Neural cell (in vitro differentiated cells): ENCODE data around the gene FAM170B. TPM values are rescaled to one million over a fixed set of nuclear protein-coding genes. Genes with fewer than 3 reads are reported as not detected.

ENCODE experiments used
- H2AFZ ChIP-seq: fragments of 200-600, 300-800 bp; sonication (generic), shearing (Covaris generic); 2 replicates; pipeline ENCODE4 v1.6.0; 2014; ENCODE audit warnings: low read depth, mild to moderate bottlenecking, antibody characterized with exemption, low read length, moderate library complexity
- H3F3A ChIP-seq: fragments of 200-600 bp; shearing (Covaris generic); 2 replicates; pipeline ENCODE4 v1.6.1; 2016; ENCODE audit warnings: mild to moderate bottlenecking, moderate library complexity, mixed read lengths, antibody characterized with exemption, low read length; ENCODE audit not compliant: insufficient read depth, poor library complexity, severe bottlenecking
- H3K27ac ChIP-seq: fragments of 200-600, 300-800 bp; sonication (generic), shearing (Covaris generic); 2 replicates; pipeline ENCODE4 v1.5.1; 2014; ENCODE audit warnings: mild to moderate bottlenecking, low read length, moderate library complexity
- H3K27me3 ChIP-seq: fragments of 300-800, 200-600 bp; sonication (generic), shearing (Covaris generic); 2 replicates; pipeline ENCODE4 v1.6.0; 2014; ENCODE audit warnings: mild to moderate bottlenecking, low read depth, low read length, moderate library complexity; ENCODE audit not compliant: insufficient read depth
- H3K36me3 ChIP-seq: fragments of 300-800, 200-600 bp; sonication (generic), shearing (Covaris generic); 2 replicates; pipeline ENCODE4 v1.5.1; 2014; ENCODE audit warnings: mild to moderate bottlenecking, antibody characterized with exemption, low read length, moderate library complexity; ENCODE audit not compliant: insufficient read depth
- H3K4me2 ChIP-seq: fragments of 300-800, 200-600 bp; sonication (generic), shearing (Covaris generic); 2 replicates; pipeline ENCODE4 v1.6.0; 2014; ENCODE audit warnings: mild to moderate bottlenecking, low read length
- H3K4me3 ChIP-seq: fragments of 300-800, 200-600 bp; sonication (generic), shearing (Covaris generic); 2 replicates; pipeline ENCODE4 v1.5.1; 2014; ENCODE audit warnings: mild to moderate bottlenecking, low read length, moderate library complexity
- H3K79me2 ChIP-seq: fragments of 200-600 bp; shearing (Covaris generic); replicated peaks from 2 replicates; pipeline ENCODE4 v1.6.0; 2014; ENCODE audit warnings: mild to moderate bottlenecking, low read length, moderate library complexity; ENCODE audit not compliant: insufficient read depth
- H3K9ac ChIP-seq: fragments of 300-800, 200-600 bp; sonication (generic), shearing (Covaris generic); 2 replicates; pipeline ENCODE4 v1.6.1; 2016; ENCODE audit warnings: mild to moderate bottlenecking, low read length, mixed read lengths
- H3K9me2 ChIP-seq: fragments of 200-600 bp; shearing (Covaris generic); 2 replicates; pipeline ENCODE4 v1.6.1; 2016; ENCODE audit warnings: mild to moderate bottlenecking, low read length, mixed read lengths; ENCODE audit not compliant: insufficient read depth
- H3K9me3 ChIP-seq: fragments of 200-600, 300-800 bp; sonication (generic), shearing (Covaris generic); 2 replicates; pipeline ENCODE4 v1.6.1; 2016; ENCODE audit warnings: mild to moderate bottlenecking, mixed run types, low read length, moderate library complexity, mixed read lengths
- H4K20me1 ChIP-seq: fragments of 200-600 bp; shearing (Covaris generic); 2 replicates; pipeline ENCODE4 v1.6.1; 2016; ENCODE audit warnings: mild to moderate bottlenecking, mixed run types; ENCODE audit not compliant: insufficient read depth
- EP300 ChIP-seq: fragments of 450-650 bp; conservative IDR thresholded peaks from 2 replicates; pipeline ENCODE4 v1.6.1; 2014; ENCODE audit warnings: antibody characterized with exemption, mild to moderate bottlenecking, moderate library complexity; ENCODE audit not compliant: poor library complexity, severe bottlenecking
- EZH2 ChIP-seq: fragments of 200-600, 300-800 bp; shearing (Covaris generic), sonication (generic); IDR thresholded peaks from 2 replicates; pipeline ENCODE4 v1.6.1; 2014; ENCODE audit warnings: antibody characterized with exemption, low read length, borderline replicate concordance, mild to moderate bottlenecking; ENCODE audit not compliant: insufficient read depth, poor library complexity, severe bottlenecking
- MXI1 ChIP-seq: fragments of 450-650 bp; conservative IDR thresholded peaks from 2 replicates; pipeline ENCODE4 v1.6.1; 2014; ENCODE audit warnings: antibody characterized with exemption, mild to moderate bottlenecking; ENCODE audit not compliant: poor library complexity, severe bottlenecking
- POLR2AphosphoS5 ChIP-seq: IDR thresholded peaks from 2 replicates; pipeline ENCODE4 v1.6.1; 2012
- RAD21 ChIP-seq: fragments of 450-650 bp; conservative IDR thresholded peaks from 2 replicates; pipeline ENCODE4 v1.6.1; 2014; ENCODE audit warnings: antibody characterized with exemption, mild to moderate bottlenecking, moderate library complexity
- REST ChIP-seq: IDR thresholded peaks from 2 replicates; pipeline ENCODE4 v1.6.1; 2012; ENCODE audit warnings: borderline replicate concordance
- SMC3 ChIP-seq: fragments of 450-650 bp; conservative IDR thresholded peaks from 2 replicates; pipeline ENCODE4 v1.6.1; 2014; ENCODE audit warnings: antibody characterized with exemption, mild to moderate bottlenecking, moderate library complexity; ENCODE audit not compliant: poor library complexity
- TAF1 ChIP-seq: IDR thresholded peaks from 2 replicates; pipeline ENCODE4 v1.6.1; 2012; ENCODE audit warnings: low read depth
- polyA plus RNA-seq: library from polyadenylated mRNA; depleted of rRNA; stranded (reverse); fragments of >200 nt; gene quantifications from 2 replicates; pipeline ENCODE4 v1.2.3, GENCODE V29; 2014
- TF ChIP-seq, protein P1 (sequence below): fragments of 450-650 bp; IDR thresholded peaks from 2 replicates; pipeline ENCODE4 v1.5.1; 2014; ENCODE audit warnings: antibody characterized with exemption, mild to moderate bottlenecking, moderate library complexity; ENCODE audit not compliant: poor library complexity, severe bottlenecking

FAM170B gene
- polyA plus RNA-seq, 1 donor from 2014 or later: not detected

GRCh38 chr10:49083261-49083660 lies 50.6 kb downstream of the FAM170B start:
- no peak overlapping the region for H2AFZ ChIP-seq
- no peak overlapping the region for H3K4me3 ChIP-seq
- TF ChIP-seq EZH2 (no peak), EP300 (no peak), SMC3 (no peak), MXI1 (no peak), POLR2AphosphoS5 (no peak), RAD21 (no peak), TAF1 (no peak), REST (no peak)
- TF ChIP-seq, protein P1, sequence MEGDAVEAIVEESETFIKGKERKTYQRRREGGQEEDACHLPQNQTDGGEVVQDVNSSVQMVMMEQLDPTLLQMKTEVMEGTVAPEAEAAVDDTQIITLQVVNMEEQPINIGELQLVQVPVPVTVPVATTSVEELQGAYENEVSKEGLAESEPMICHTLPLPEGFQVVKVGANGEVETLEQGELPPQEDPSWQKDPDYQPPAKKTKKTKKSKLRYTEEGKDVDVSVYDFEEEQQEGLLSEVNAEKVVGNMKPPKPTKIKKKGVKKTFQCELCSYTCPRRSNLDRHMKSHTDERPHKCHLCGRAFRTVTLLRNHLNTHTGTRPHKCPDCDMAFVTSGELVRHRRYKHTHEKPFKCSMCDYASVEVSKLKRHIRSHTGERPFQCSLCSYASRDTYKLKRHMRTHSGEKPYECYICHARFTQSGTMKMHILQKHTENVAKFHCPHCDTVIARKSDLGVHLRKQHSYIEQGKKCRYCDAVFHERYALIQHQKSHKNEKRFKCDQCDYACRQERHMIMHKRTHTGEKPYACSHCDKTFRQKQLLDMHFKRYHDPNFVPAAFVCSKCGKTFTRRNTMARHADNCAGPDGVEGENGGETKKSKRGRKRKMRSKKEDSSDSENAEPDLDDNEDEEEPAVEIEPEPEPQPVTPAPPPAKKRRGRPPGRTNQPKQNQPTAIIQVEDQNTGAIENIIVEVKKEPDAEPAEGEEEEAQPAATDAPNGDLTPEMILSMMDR: no peak
- H3K4me2 ChIP-seq: no peak overlapping the region
- no peaks in the 10 kb centered on the region for H3K79me2 ChIP-seq
- no peaks in the 10 kb centered on the region for H3K27me3 ChIP-seq
- H3K9me3 ChIP-seq: no peaks in the 10 kb centered on the region
- H3K36me3 ChIP-seq: no peaks in the 10 kb centered on the region
- no peaks in the 10 kb centered on the region for H3K9me2 ChIP-seq
- H3K27ac ChIP-seq: no peak overlapping the region
- no peaks in the 10 kb centered on the region for H4K20me1 ChIP-seq
- no peak overlapping the region for H3K9ac ChIP-seq
- no peaks in the 10 kb centered on the region for H3F3A ChIP-seq

- Histone ChIP-seq H3K4me3 (no peak overlapping the region), H3K36me3 (no peaks in the 10 kb centered on the region), H3K9me3 (no peaks in the 10 kb centered on the region), H3K9ac (no peak overlapping the region), H2AFZ (no peak overlapping the region), H4K20me1 (no peaks in the 10 kb centered on the region), H3F3A (no peaks in the 10 kb centered on the region), H3K27ac (no peak overlapping the region), H3K79me2 (no peaks in the 10 kb centered on the region), H3K27me3 (no peaks in the 10 kb centered on the region), H3K9me2 (no peaks in the 10 kb centered on the region), H3K4me2 (no peak overlapping the region)
- TF ChIP-seq EZH2: no peak
- TF ChIP-seq, protein P1: no peak
Measured at GRCh38 chr10:49082766-49083165, 51.1 kb downstream of the FAM170B start.
